ENCODE data around the gene UBALD2. TPM values are rescaled to one million over a fixed set of nuclear protein-coding genes. Genes with fewer than 3 reads are reported as not detected.
"Not testable (repeated sequence)": the region's sequence is repeated elsewhere in the genome, so short reads cannot be mapped to it uniquely, and the experiment has no call there.

UBALD2 gene
- total RNA-seq, 2 donors from 2014 or later: 77.1 to 90.1 TPM

GRCh38 chr17:76296186-76296585 is 31.0 kb downstream of the UBALD2 start:
- no peak overlapping the region for H3K27ac ChIP-seq

GRCh38 chr17:76296889-76297288 is 31.7 kb downstream of the UBALD2 start:
- H3K4me3 ChIP-seq: no peak overlapping the region
- H3K4me1 ChIP-seq: peaks cover 6% of the 10 kb centered on the region
- H3K27ac ChIP-seq: no peak overlapping the region
- H3K9me3 ChIP-seq: no peaks in the 10 kb centered on the region
- no peak for DNase-seq
- H3K9ac ChIP-seq (ENCODE audit: low read depth in 2 of 2, low read length in 2 of 2): peak overlapping the region in 1 of 2 donors; percentile 19
- no peaks in the 10 kb centered on the region for H3K36me3 ChIP-seq
- no peaks in the 10 kb centered on the region for H3K27me3 ChIP-seq
- no peak for TF ChIP-seq CTCF (IDR thresholded peaks at IDR 0.05)
- intact Hi-C loops (cut with DNase I): loop anchor here (10.0 kb wide), 1 partner anchor 282 kb away; no protein-coding TSS in a partner anchor

More at GRCh38 chr17:76296186-76296585, 31.0 kb downstream of the UBALD2 start:
- intact Hi-C loops (cut with DNase I): loop anchor here (10.0 kb wide), 1 partner anchor 281 kb away; no protein-coding TSS in a partner anchor
- Histone ChIP-seq H3K9me3 (no peaks in the 10 kb centered on the region), H3K27me3 (no peaks in the 10 kb centered on the region), H3K36me3 (no peaks in the 10 kb centered on the region), H3K4me3 (no peak overlapping the region), H3K9ac (ENCODE audit: low read depth in 2 of 2, low read length in 2 of 2) (no peak overlapping the region), H3K4me1 (peaks cover 6% of the 10 kb centered on the region)
- TF ChIP-seq CTCF (IDR thresholded peaks at IDR 0.05): no peak
- DNase-seq: no peak

GRCh38 chr17:76297436-76297835 is 32.3 kb downstream of the UBALD2 start:
- Histone ChIP-seq H3K36me3 (no peaks in the 10 kb centered on the region), H3K4me1 (peaks cover 6% of the 10 kb centered on the region), H3K4me3 (no peak overlapping the region), H3K27ac (no peak overlapping the region), H3K9me3 (no peaks in the 10 kb centered on the region), H3K9ac (ENCODE audit: low read depth in 2 of 2, low read length in 2 of 2) (no peak overlapping the region), H3K27me3 (no peaks in the 10 kb centered on the region)
- intact Hi-C loops (cut with DNase I): loop anchor here (10.0 kb wide), 1 partner anchor 283 kb away; no protein-coding TSS in a partner anchor
- no peak for DNase-seq
- TF ChIP-seq CTCF (IDR thresholded peaks at IDR 0.05): no peak

- intact Hi-C loops (cut with DNase I): loop anchor here (5.0 to 10.0 kb wide), 2 partner anchors 48 to 200 kb away; partner anchors contain the start of genes PRPSAP1 and RHBDF2
- no peak for DNase-seq
- no peak overlapping the region for H3K9ac ChIP-seq (ENCODE audit: low read depth in 2 of 2, low read length in 2 of 2)
- H3K36me3 ChIP-seq: no peaks in the 10 kb centered on the region
- H3K27me3 ChIP-seq: no peaks in the 10 kb centered on the region
- no peaks in the 10 kb centered on the region for H3K9me3 ChIP-seq
- no peak overlapping the region for H3K27ac ChIP-seq
- no peak overlapping the region for H3K4me3 ChIP-seq
- TF ChIP-seq CTCF (IDR thresholded peaks at IDR 0.05): no peak
- no peaks in the 10 kb centered on the region for H3K4me1 ChIP-seq
These were observed 39.3 kb downstream of the UBALD2 start for GRCh38 chr17:76304226-76305134.

- not testable (repeated sequence) for DNase-seq; H3K4me1 ChIP-seq; H3K27me3 ChIP-seq; H3K4me3 ChIP-seq; H3K27ac ChIP-seq; H3K9me3 ChIP-seq; H3K36me3 ChIP-seq; H3K9ac ChIP-seq (ENCODE audit: low read depth in 2 of 2, low read length in 2 of 2)
- intact Hi-C loops (cut with DNase I): loop anchor here (5.0 to 10.0 kb wide), 2 partner anchors 47 to 200 kb away; partner anchors contain the start of genes PRPSAP1 and RHBDF2
These were observed 39.9 kb downstream of the UBALD2 start for GRCh38 chr17:76305135-76305454.

Measured in colonic mucosa (tissue), 4 donors.